GM10266 (cell line): ENCODE data around the gene CD300C.

Source experiments
- DNase-seq: peaks from one replicate; pipeline ENCODE4 v3.0.0; 2012; ENCODE audit errors: extremely low spot score
- CTCF ChIP-seq: IDR thresholded peaks from 2 replicates; pipeline ENCODE4 v1.5.1; 2012; ENCODE audit warnings: mild to moderate bottlenecking, low read depth; ENCODE audit not compliant: control insufficient read depth, insufficient read depth; ENCODE audit errors: missing control alignments

CD300C gene

GRCh38 chr17:74547736-74548135 is 1.8 kb upstream of the CD300C start:
- TF ChIP-seq CTCF: no peak

GRCh38 chr17:74547264-74547663 is 1.3 kb upstream of the CD300C start:
- no peak for DNase-seq
- TF ChIP-seq CTCF: no peak

More at GRCh38 chr17:74547736-74548135, 1.8 kb upstream of the CD300C start:
- DNase-seq: no peak

- TF ChIP-seq CTCF: no peak
- no peak for DNase-seq
Observed at GRCh38 chr17:74546586-74546985, 671 bp upstream of the CD300C start.

GRCh38 chr17:74544991-74545842 is 698 bp downstream of the CD300C start:
- no peak for TF ChIP-seq CTCF
- DNase-seq: no peak

- no peak for DNase-seq
- no peak for TF ChIP-seq CTCF
Observed at GRCh38 chr17:74543891-74544760, 1.8 kb downstream of the CD300C start.

- no peak for DNase-seq
- TF ChIP-seq CTCF: no peak
Observed at GRCh38 chr17:74543406-74543805, 2.5 kb downstream of the CD300C start.
